GM21360 (cell line): Measurements from ENCODE around the gene CNOT10.
"Not testable (repeated sequence)": the region's sequence is repeated elsewhere in the genome, so short reads cannot be mapped to it uniquely, and the experiment has no call there.

Experiments used
- ATAC-seq: cut with Tn5 transposase; IDR thresholded peaks from one replicate; pipeline ENCODE4 v1.9.1; 2021; ENCODE audit warnings: mild to moderate bottlenecking, moderate library complexity; ENCODE audit not compliant: unreplicated experiment

Gene CNOT10

DNA sequence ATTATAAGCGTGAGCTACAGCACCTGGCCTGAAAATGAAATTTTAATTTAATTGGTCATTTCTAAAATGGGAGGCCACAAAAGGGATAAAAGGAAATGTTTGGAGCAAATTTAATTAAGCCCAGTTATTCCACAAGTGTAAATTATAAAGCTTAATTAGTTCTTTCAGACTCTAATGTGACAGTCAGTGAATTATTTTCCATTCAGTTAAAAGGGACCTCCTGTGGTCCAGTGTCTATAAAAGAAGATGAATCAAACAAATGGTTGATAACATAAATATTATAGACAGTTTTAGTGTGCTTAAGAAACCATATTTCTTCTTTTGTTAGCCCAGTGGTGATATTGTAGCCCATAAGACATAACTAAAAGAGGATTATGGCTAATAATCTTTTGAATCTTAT, 66.4 kb downstream of the CNOT10 start:
- no peak for ATAC-seq

DNA sequence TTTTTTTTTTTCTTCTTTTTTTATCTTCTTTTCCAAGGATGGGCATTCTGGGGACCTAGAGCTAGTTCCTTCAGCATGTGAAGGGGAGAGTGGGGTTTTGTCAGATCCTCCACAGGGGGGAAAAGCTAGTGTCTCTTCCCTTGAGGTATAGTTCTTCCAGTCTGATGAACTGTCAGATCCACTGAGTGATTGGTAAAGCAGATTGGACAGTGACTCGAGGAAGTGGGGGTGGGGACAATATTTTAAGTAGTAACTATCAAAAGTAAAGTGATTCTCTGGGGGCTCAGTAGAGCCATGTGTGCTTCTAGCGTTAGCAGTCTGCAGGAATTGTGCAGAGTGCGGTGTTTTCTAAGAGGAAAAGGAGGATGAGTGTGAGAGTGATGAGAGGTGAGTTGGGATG, 70.8 kb downstream of the CNOT10 start:
- ATAC-seq, result no peak

- ATAC-seq, result no peak
Measured at GRCh38 chr3:32757618-32758374, 72.8 kb downstream of the CNOT10 start.

DNA sequence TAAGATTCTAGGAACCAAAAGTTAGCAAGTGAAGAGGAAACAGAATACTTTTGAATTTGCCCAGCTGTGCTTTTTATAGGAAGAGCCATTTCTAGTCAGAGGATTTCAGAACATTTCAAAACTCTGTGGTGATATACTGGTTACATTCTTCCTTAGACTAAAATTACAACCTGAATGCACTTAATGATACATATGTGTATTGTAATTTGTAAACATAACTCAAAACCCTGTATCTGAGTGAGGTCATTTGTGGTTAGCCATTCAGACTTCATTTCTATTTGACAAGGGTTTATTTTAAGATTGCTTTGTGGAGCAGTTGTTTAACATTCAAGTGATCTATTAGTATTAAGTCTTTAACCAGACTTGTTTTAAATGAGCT, 73.4 kb downstream of the CNOT10 start:
- ATAC-seq, result no peak

DNA sequence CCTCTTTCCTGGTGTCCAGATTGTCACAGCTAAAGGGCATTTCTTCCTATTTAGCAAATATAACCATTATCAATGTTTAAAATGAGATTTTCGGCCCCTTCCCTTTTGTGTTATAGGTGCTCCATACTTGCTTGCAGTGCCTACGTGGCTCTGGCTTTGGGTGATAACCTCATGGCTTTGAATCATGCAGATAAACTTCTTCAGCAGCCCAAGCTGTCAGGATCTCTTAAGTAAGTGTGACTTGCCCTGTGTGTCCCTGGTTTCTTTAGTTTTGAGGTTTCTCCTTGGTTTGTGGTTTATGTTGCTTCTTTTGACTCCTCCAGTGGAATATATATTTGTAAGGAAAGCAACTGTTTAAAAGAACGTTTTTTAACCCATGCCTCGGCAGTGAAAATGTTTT, 74.4 kb downstream of the CNOT10 start:
- ATAC-seq, result no peak

GRCh38 chr3:32764481-32764880, 79.5 kb downstream of the CNOT10 start:
- ATAC-seq, result no peak

DNA sequence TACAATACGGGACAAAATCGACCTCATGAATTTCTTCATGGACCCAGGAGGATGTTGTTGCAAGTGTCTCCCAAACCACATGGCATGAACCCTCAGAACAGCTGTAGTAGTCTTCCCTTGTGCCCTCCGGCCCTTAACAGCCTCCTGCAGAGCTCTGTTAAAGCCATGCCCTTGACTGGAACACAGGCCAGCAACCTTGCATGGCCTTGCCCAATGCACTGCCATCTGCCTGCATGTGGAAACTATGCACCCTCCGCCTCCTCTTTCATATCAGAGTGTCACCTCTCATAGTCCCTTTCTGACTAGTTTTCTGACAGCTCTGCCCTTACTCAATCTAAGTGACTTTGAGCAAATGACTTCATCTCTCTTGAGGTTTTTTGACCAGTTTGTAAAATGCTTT, 93.4 kb downstream of the CNOT10 start:
- no peak for ATAC-seq

GRCh38 chr3:32780071-32780734, 95.2 kb downstream of the CNOT10 start:
- ATAC-seq, result no peak

GRCh38 chr3:32780735-32781210, 95.8 kb downstream of the CNOT10 start:
- ATAC-seq, result peak; percentile 28

DNA sequence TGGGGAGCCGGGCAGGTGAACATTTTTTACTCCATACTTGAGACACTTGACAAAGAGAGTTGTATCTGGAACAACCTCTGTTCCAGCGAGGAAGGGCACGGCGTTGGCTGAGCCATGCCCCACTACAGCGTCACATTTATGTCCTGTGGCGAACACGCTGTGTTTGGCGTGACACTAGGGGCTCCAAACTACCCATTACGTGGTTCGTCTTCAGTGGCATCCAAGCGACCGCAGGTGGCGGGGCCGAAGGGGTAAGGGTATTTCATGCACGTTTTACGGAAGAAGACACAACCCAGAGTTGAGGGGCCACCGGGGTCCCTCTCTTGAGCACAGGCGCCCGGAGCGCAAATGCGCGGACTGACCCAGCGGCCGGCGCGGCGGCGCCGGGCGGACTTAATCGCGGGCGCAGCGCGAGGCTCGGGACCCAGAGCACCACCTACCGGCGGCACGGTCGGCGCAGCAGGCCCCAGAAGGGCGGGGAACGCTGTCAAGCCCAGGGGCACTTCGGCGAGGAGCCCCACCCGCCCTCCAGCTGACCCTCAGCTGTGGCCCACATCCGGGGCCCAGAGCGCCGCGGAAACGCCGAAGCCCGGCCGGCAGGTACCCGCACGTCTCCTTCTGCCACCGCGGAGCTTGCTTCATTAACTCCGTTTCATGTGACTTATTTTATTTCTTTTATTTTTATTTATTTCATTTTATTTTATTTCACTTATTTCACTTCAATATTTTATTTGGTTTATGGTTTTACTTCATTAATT, 96.4 kb downstream of the CNOT10 start:
- ATAC-seq, result peak; percentile 91

- ATAC-seq, result not testable (repeated sequence)
Measured at GRCh38 chr3:32781969-32782270, 96.9 kb downstream of the CNOT10 start.

- ATAC-seq, result no peak
Measured at GRCh38 chr3:32782407-32782806, 97.4 kb downstream of the CNOT10 start.

DNA sequence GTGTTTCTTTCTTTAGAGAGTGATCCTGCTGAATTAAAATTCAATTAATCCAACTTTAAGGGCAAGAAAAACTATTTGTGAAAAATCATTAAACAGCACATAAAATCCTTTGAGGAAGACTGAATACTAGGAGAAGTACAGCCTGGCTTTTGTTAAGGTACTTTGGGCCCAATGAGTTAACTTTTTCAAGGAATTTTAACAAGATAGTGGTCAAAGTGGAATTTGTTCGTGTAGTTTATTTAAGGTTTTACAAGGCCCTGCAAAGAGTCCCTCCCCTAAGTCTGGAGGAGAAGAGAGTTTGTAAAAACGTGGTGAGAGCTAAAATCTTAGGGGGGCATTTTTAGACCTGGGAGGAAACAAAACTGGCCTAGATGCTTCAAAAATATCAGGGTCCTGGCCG, 106.8 kb downstream of the CNOT10 start:
- no peak for ATAC-seq

GRCh38 chr3:32794487-32795308, 109.7 kb downstream of the CNOT10 start:
- ATAC-seq, result no peak

DNA sequence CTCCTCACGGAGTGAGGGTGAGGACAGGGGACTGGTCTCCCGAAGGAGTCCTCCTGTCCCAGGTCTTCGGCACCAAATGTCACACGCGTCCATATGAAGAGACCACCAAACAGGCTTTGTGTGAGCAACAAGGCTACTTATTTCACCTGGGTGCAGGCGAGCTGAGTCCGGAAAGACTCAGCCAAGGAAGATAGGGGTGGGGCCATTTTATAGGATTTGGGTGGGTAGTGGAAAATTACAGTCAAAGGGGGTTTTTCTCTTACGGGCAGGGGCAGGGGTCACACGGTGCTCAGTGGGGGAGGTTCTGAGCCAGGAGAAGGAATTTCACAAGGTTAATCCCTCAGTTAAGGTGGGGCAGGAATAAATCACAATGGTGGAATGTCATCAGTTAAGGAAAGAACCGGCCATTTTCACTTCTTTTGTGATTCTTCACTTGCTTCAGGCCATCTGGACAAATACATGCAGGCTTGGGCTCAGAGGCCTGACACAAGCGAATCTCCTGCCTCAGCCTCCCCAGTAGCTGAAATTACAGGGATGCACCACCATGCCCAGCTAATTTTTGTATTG, 111.5 kb downstream of the CNOT10 start:
- not testable (repeated sequence) for ATAC-seq

- no peak for ATAC-seq
Measured at GRCh38 chr3:32797776-32798175, 112.8 kb downstream of the CNOT10 start.

DNA sequence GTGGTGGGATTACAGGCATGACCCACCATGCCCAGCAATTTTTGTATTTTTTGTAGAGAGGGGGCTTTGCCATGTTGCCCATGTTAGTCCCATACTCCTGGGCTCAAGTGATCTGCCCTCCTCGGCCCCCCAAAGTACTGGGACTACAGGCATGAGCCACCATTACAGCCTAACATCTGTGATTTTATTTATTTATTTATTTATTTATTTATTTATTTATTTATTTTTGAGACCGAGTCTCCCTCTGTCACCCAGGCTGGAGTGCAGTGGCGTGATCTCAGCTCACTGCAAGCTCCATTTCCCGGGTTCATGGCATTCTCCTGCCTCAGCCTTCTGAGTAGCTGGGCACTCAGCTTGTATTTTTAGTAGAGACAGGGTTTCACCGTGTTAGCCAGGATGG, 116.5 kb downstream of the CNOT10 start:
- ATAC-seq, result not testable (repeated sequence)

DNA sequence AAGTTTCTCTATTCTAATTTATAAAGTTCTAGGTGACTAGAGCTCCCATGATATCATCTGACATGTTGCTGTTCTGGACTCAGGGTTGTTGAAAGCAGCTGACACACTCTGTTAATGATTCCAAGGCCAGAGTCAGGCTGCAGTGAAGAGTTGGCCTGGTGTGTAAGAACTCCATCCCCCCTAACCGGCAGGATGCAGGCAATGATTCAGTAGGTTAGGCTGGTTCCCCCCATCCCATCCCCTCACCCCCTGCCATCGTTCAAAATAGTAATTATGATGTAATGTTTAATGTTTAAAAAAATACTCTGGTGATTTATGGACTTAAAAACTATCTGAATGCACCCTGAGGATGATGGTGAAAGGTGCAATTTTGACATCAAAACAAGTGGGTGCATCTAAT, 128.2 kb downstream of the CNOT10 start:
- ATAC-seq, result no peak

GRCh38 chr3:32814361-32814760, 129.4 kb downstream of the CNOT10 start:
- no peak for ATAC-seq

- ATAC-seq, result no peak
Measured at GRCh38 chr3:32815841-32816438, 131.0 kb downstream of the CNOT10 start.
